ENCODE measurements around the gene TRIM63. TPM values are rescaled to one million over a fixed set of nuclear protein-coding genes. Genes with fewer than 3 reads are reported as not detected.

The TRIM63 gene
- total and polyA plus RNA-seq, 9 of the 15 experiments (the other 6 are each of a cell fraction or from before 2014, with no cell fraction given): 0.08 to 0.57 (median 0.36) TPM

DNA sequence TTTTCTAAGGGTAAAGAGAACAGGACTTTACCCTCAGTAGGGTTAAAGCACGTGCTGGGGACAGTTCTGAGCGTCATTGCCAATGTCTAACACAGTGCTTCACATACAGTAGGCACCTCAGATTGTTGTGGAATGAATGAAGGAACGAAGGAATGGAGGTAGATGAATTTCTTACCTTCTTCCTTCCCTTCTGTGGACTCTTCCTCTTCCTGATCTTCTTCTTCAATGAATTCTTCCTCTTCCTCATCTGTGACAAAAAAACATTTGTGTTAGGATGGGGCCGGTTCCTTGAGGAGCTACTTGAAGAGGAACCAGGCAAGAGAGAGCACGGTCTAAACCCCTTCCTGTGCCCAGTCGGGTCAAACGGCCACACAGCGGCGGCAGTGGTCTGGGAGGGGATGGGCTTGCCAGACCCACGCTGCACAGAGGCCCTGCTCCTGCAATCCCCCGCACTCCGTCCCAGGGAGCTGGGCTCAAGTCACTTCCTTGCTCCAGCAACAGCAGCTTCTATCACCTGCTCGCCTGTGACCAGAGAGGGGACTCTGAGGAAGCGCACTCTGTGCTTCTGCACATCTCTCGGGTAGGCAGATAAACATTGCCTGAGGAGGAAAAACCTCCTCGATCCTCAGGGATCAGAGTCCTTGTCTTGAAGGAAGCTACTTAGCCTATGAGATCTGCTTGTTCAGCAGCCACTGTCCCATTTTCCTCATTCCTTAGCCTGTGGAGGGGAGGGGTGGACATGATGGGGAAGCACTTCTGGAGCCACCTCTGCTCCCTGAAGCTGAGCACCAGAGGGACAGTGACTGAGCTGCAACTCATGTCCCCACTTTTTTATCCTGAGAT, 13.5 kb downstream of the TRIM63 start (continued):
- TF ChIP-seq ZNF12 (CRISPR knock-in tag; IDR thresholded peaks at IDR 0.05): no peak

DNA sequence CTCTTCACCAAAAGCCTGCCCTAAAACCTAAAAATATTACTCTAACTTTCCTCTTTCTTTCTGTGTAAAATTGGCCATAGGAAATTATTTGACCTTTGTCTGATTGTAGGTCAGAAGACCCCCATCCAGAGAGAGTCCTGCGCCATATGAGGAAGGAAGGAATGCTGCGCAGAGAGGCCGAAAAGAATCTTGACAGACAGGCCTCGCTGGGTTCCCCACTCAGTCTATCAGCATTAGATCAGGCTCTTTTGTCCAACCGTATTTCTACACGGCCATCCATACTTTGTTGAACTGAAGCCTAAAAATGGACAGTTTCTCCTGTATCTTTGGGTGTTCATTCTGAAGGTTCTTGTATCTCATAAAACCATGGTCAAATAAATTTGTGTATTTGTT, 17.2 kb downstream of the TRIM63 start:
- H3K4me2 ChIP-seq (ENCODE audit: insufficient read depth, low read length): no peak overlapping the region
- no TSS peak for BruUV-seq (replicated peaks)
- CTCF ChIA-PET (ENCODE audit: low intra/inter-chr PET ratio): interaction anchor here (0.6 kb wide), 1 partner anchor 14 kb away, joined by 4 read pairs; no protein-coding TSS in a partner anchor
- POLR2A ChIA-PET: interaction anchor here (1.0 kb wide), 2 partner anchors 15 to 36 kb away, joined by 3 read pairs; no protein-coding TSS in a partner anchor
- H4K20me1 ChIP-seq (replicated peaks; ENCODE audit: control insufficient read depth, insufficient read depth, low read length): no peaks in the 10 kb centered on the region
- intact Hi-C loops (cut with micrococcal nuclease) (no loop called here), in situ Hi-C loops (cut with MboI) (no loop called here)
- no peaks in the 10 kb centered on the region for H3K36me3 ChIP-seq (ENCODE audit: control insufficient read depth, insufficient read depth, low read length)
- WGBS (ENCODE audit: insufficient coverage, low coverage, missing lambda C conversion rate): 72% methylated on average over 6 of the region's 6 CpGs
- H3K9me1 ChIP-seq (ENCODE audit: control insufficient read depth, insufficient read depth, low read length): no peaks in the 10 kb centered on the region
- no peaks in the 10 kb centered on the region for H3K79me2 ChIP-seq (ENCODE audit: control insufficient read depth, insufficient read depth, low read length)
- H3K9me3 ChIP-seq (replicated peaks; ENCODE audit: control insufficient read depth, insufficient read depth, low read depth, low read length): no peaks in the 10 kb centered on the region
- peaks cover 25 to 31% of the 10 kb centered on the region in 2 experiments for H3K4me1 ChIP-seq (replicated peaks in 1 of 2; ENCODE audit: control insufficient read depth in 2 of 2, insufficient read depth in 2 of 2, low read length in 2 of 2)
- ATAC-seq (no peak), FAIRE-seq (no peak), DNase-seq (ENCODE audit: extremely low read depth in 1 of 4, low spot score in 3 of 4) (no peak)
- no peak overlapping the region for H3K4me3 ChIP-seq
- peak overlapping the region; percentile 6; the same call in 1 of the 3 replicates for H3K27ac ChIP-seq (ENCODE audit: extremely low read depth, low read depth, low read length)
- no peaks in the 10 kb centered on the region for H3K27me3 ChIP-seq (ENCODE audit: control insufficient read depth in 2 of 2, insufficient read depth in 2 of 2, low read length in 2 of 2)
- no peak overlapping the region; a peak in 1 of 4 replicates for H3K9ac ChIP-seq (ENCODE audit: insufficient read depth in 1 of 2, low read depth in 2 of 2, low read length in 2 of 2)
- H2AFZ ChIP-seq (ENCODE audit: low read depth, low read length): peak overlapping the region; percentile 80
- TF ChIP-seq L3MBTL2 (IDR thresholded peaks at IDR 0.05): peak; percentile 7; the same call in 1 of the 2 replicates
- TF ChIP-seq, protein P1, sequence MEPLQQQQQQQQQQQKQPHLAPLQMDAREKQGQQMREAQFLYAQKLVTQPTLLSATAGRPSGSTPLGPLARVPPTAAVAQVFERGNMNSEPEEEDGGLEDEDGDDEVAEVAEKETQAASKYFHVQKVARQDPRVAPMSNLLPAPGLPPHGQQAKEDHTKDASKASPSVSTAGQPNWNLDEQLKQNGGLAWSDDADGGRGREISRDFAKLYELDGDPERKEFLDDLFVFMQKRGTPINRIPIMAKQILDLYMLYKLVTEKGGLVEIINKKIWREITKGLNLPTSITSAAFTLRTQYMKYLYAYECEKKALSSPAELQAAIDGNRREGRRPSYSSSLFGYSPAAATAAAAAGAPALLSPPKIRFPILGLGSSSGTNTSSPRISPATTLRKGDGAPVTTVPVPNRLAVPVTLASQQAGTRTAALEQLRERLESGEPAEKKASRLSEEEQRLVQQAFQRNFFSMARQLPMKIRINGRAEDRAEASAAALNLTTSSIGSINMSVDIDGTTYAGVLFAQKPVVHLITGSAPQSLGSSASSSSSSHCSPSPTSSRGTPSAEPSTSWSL (CRISPR knock-in tag; IDR thresholded peaks at IDR 0.05; ENCODE audit: borderline replicate concordance): no peak
- TF ChIP-seq VEZF1 (CRISPR knock-in tag; IDR thresholded peaks at IDR 0.05): 0 out of 2 replicates have a peak, but pooled peaks have one; percentile 4
- TF ChIP-seq ZC3H4 (CRISPR knock-in tag; IDR thresholded peaks at IDR 0.05; ENCODE audit: borderline replicate concordance): no peak
- TF ChIP-seq RAD21 (CRISPR knock-in tag; conservative IDR thresholded peaks at IDR 0.05 in 1 of 2, IDR thresholded peaks at IDR 0.05 in 1 of 2): no peak
- TF ChIP-seq THAP12 (CRISPR knock-in tag; IDR thresholded peaks at IDR 0.05): no peak
- TF ChIP-seq U2AF2 (optimal IDR thresholded peaks at IDR 0.05; ENCODE audit: low read depth, low read length): no peak
- no peak for TF ChIP-seq ZNF217 (CRISPR knock-in tag; IDR thresholded peaks at IDR 0.05)
- TF ChIP-seq RBM17 (IDR thresholded peaks at IDR 0.05; ENCODE audit: borderline replicate concordance, low read depth, low read length): no peak
